Omental fat pad (tissue), 4 donors: ENCODE results near the gene ME3. TPM values are rescaled to one million over a fixed set of nuclear protein-coding genes. Genes with fewer than 3 reads are reported as not detected.

Experiments
- ATAC-seq: fragments of 150-250 bp; one replicate; pipeline ENCODE4 v1.9.1; 2016; ENCODE audit warnings: mild to moderate bottlenecking, moderate library complexity; ENCODE audit not compliant: low FRiP score
- DNase-seq: peaks from one replicate; pipeline ENCODE4 v3.0.0-alpha.2; 2019; ENCODE audit warnings: low spot score
- CTCF ChIP-seq, 3 donors: fragments of 450-650 bp; IDR thresholded peaks; one replicate each; pipeline ENCODE4 v1.5.1; 2016 to 2017; ENCODE audit warnings: antibody characterized with exemption in 3 of 3, mild to moderate bottlenecking in 3 of 3, moderate library complexity in 2 of 3
- total RNA-seq, 4 donors: library from RNA; depleted of rRNA; stranded (reverse); fragments of >200 nt; gene quantifications; one replicate each; pipeline ENCODE4 v1.1.0, GENCODE V29; 2016

The ME3 gene
- total RNA-seq, 4 donors from 2014 or later = 28.4 to 93.0 (median 80.1) TPM

GRCh38 chr11:86396396-86396795, 276.0 kb downstream of the ME3 start:
- no peak for DNase-seq

DNA sequence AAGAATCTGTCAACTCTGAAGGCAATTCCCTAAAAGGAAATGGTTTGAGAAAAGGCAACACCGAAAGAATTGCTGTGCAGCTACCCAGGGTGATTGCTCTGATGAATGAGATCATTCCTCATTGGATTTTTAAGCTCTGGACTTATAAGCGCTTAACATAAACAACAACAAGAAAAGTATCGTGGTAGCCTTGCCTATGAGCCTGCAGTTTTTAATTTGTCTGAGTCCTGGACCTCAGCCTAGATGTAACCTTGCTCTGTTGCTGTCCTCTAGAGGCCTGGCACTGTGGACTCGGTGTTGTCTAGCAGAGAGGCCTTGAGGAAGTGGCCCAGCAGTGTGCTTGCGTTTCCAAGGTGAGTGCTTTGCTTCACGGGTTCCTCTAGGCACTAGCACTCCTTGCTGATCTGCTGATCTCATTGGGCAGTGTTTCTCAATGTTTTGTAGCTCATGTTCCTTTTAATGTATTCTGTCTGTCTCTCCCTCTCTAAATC, 277.3 kb downstream of the ME3 start:
- TF ChIP-seq CTCF (IDR thresholded peaks at IDR 0.05) = no peak
- ATAC-seq = no peak
- DNase-seq = no peak

More at GRCh38 chr11:86396396-86396795, 276.0 kb downstream of the ME3 start:
- ATAC-seq = no peak
- no peak for TF ChIP-seq CTCF (IDR thresholded peaks at IDR 0.05)

Other genes with a start within 250 kb of the ME3 start
- 10 to 100 TPM; 35.9 to 66.2 (median 50.3) TPM for gene PRSS23, start 127.9 kb upstream of the ME3 start, total RNA-seq